GM12865 (cell line): Measurements from ENCODE around the gene NHERF2.
A peak's percentile ranks its signal among the peaks of the same experiment; 100 is the strongest.

Experiments
- DNase-seq: peaks from one replicate; pipeline ENCODE4 v3.0.0; 2010; ENCODE audit warnings: low read depth
- H3K4me3 ChIP-seq: 2 replicates; pipeline ENCODE4 v1.5.1; 2011; ENCODE audit warnings: mild to moderate bottlenecking, low read depth, low read length, control low read depth
- TF ChIP-seq, protein P1 (sequence below): IDR thresholded peaks from 2 replicates; pipeline ENCODE4 v1.5.1; 2011; ENCODE audit warnings: low read length, control low read depth, low read depth, inconsistent platforms; ENCODE audit not compliant: insufficient read depth; ENCODE audit errors: missing control alignments

The NHERF2 gene

DNA sequence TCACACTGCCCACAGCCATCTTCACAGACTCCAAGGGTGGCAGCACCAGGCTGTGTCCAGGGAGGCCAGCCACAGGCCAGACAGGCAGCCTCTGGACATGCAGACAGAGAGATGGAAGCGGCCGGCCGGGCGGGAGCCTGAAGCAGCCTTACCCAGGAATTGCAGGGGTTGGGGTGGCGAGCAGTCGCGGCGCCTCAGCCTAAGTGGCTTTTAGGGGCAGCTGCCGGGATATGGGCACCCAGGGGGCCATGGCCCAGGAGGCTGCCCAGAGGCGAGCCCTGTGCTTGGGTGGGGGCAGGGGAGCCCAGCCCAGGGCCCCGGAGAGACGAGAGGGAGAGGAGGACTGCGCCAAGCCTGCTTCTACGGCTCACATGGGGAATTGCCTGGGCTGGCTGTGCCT is 1.5 kb upstream of the NHERF2 start:
- DNase-seq, result no peak
- no peak overlapping the region for H3K4me3 ChIP-seq
- TF ChIP-seq, protein P1, sequence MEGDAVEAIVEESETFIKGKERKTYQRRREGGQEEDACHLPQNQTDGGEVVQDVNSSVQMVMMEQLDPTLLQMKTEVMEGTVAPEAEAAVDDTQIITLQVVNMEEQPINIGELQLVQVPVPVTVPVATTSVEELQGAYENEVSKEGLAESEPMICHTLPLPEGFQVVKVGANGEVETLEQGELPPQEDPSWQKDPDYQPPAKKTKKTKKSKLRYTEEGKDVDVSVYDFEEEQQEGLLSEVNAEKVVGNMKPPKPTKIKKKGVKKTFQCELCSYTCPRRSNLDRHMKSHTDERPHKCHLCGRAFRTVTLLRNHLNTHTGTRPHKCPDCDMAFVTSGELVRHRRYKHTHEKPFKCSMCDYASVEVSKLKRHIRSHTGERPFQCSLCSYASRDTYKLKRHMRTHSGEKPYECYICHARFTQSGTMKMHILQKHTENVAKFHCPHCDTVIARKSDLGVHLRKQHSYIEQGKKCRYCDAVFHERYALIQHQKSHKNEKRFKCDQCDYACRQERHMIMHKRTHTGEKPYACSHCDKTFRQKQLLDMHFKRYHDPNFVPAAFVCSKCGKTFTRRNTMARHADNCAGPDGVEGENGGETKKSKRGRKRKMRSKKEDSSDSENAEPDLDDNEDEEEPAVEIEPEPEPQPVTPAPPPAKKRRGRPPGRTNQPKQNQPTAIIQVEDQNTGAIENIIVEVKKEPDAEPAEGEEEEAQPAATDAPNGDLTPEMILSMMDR, result no peak

DNA sequence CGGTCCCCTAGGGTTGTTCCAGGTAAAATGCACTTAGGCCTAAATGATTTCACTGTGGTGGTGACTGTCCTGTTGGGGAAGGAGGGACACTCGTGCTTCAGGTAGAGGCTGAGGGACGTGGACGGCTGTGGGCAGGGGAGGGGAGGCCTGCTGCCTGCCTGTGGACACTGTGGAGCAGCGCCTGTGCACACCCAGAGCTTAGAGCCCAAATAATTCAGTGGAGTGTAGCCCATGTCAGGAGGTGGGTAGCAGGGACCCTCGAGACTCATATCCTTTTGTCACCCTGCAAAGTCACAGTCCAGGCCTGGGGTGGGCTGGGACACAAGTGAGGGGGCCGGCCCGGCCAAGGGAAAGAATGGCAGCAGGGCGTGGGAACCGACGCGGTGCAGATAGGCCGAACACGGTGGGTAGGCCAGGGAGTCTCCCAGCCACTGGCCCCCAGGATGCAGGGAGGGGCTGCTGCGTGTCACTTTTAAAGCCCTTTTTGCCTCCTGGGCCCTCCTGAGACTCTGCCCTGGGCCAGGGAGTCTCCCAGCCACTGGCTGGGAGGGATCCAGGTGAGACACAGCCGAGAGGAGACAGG is 733 bp upstream of the NHERF2 start:
- no peak for DNase-seq
- H3K4me3 ChIP-seq, result no peak overlapping the region
- TF ChIP-seq, protein P1, result no peak

DNA sequence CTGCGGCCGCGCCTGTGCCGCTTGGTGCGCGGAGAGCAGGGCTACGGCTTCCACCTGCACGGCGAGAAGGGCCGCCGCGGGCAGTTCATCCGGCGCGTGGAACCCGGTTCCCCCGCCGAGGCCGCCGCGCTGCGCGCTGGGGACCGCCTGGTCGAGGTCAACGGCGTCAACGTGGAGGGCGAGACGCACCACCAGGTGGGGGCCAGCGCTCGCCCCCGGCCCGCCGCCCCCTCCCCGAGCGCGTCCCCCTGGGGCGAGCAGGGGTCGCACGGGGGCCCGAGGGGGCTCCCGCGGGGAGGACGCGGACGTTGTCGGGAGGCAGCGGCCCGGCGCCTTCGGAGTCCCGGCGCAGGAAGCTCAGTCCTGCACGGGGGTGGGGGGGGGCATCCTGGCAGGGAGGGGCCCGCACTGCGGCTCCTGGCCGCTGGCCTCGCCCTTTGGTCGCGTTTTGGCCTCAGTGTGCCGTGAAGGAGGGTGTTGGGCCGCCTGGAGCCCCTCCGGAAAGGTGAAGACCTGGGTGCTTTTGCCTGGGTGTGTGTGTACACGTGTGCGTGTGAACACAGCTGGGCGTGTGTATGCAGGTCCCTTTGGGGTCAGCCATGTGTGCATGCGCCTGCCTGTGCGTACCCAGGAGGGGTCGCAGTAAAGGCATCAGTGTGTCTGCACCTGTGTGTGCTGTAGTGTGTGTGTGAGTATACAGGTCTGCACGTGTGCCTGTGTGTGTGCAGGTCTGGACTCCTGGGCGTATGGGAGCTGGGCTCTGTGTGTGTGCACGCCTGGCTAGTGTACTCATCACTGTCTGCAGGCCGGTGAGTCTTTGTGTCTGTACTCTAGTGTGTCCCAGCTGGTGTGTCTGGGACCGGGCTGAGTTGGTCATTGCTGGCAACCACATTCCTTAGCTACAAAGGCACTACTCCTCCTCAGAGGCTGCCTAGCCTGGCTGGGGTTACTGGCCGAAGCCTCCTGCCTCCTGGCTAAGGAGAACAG is 615 bp downstream of the NHERF2 start:
- TF ChIP-seq, protein P1, result peak; percentile 2
- no peak for DNase-seq
- H3K4me3 ChIP-seq, result no peak overlapping the region; the same call in 1 of the 2 replicates

DNA sequence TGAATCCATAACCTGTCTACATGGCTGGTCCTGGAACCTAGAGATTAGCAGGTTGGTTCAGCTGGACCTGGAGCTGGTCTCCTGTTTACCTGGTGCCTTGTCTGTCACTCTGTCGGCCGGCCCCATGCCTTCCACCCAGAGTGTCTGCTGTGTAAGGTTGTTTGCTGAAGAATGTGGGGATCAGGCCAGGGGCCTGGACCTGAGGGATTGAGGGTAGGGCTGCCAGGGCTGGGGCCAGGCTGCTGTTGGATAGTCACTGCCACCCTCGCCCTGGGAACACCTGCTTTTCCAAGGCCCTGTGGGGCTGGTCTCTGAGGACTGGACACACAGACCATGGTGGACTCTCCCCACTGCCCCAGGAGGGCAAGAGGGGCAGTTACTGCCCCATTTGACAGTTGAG is 1.4 kb downstream of the NHERF2 start:
- no peak overlapping the region for H3K4me3 ChIP-seq
- no peak for DNase-seq
- TF ChIP-seq, protein P1, result no peak

DNA sequence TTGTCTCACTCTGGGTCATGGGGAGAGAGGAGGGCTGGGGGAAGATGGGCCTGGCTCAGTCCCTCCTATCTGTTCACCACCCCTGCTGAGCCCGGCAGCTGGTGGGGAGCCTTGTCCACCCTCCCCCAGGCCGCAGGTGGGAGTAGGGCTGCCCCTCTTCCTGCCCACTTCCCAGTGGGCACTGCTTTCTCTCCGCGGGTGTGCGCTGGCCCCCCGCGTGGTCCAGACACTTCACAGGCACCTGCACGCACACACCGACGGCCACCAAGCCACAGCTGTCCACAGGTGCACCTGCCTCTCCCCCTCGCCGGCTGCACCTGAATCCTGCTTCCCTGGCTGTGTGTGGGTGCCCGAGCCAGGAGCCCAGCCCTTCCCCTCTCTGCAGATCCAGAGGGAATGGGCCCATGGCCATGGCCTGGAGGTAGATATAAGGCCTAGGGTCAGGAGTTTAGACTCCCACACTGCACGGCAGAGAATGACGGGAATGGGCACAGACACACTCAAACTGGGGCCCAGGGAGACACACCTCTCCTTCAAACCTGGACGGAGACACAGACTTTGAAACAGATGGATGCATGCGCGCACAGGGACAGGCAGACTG is 2.0 kb downstream of the NHERF2 start:
- H3K4me3 ChIP-seq, result no peak overlapping the region
- TF ChIP-seq, protein P1, result no peak
- DNase-seq, result no peak

DNA sequence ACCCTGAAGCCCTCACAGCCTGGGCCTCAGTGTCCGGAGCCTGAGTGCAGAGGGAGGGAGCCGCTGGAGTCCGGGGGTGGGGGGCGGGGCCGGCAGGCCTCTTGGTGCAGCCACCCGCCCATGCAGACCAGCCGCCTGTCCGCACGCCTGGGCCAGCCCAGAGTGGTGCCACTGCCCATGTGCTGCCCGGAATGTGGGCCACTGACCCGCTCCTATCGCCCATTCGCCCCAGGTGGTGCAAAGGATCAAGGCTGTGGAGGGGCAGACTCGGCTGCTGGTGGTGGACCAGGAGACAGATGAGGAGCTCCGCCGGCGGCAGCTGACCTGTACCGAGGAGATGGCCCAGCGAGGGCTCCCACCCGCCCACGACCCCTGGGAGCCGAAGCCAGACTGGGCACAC is 2.6 kb downstream of the NHERF2 start:
- no peak overlapping the region for H3K4me3 ChIP-seq
- TF ChIP-seq, protein P1, result no peak
- no peak for DNase-seq
